ENCODE results near the gene OR2S2.
"Not testable (repeated sequence)": the region's sequence is repeated elsewhere in the genome, so short reads cannot be mapped to it uniquely, and the experiment has no call there.

Gene OR2S2

GRCh38 chr9:35962126-35962906 is 4.4 kb upstream of the OR2S2 start:
- DNase-seq (ENCODE audit: low spot score) = no peak

- DNase-seq (ENCODE audit: low spot score) = no peak
Measured at GRCh38 chr9:35960039-35960655, 2.2 kb upstream of the OR2S2 start.

- DNase-seq (ENCODE audit: low spot score) = no peak
Measured at GRCh38 chr9:35956651-35957050, 1.3 kb downstream of the OR2S2 start.

- DNase-seq (ENCODE audit: low spot score) = peak; percentile 74
Measured at GRCh38 chr9:35954942-35955546, 2.9 kb downstream of the OR2S2 start.

- no peak for DNase-seq (ENCODE audit: low spot score)
Measured at GRCh38 chr9:35952526-35953191, 5.3 kb downstream of the OR2S2 start.

GRCh38 chr9:35951736-35952135 is 6.2 kb downstream of the OR2S2 start:
- DNase-seq (ENCODE audit: low spot score) = no peak

GRCh38 chr9:35948901-35949318 is 9.0 kb downstream of the OR2S2 start:
- DNase-seq (ENCODE audit: low spot score) = no peak

- no peak for DNase-seq (ENCODE audit: low spot score)
Measured at GRCh38 chr9:35948451-35948850, 9.5 kb downstream of the OR2S2 start.

- peak; percentile 74 for DNase-seq (ENCODE audit: low spot score)
Measured at GRCh38 chr9:35945341-35946018, 12.5 kb downstream of the OR2S2 start.

GRCh38 chr9:35944841-35945240 is 13.1 kb downstream of the OR2S2 start:
- DNase-seq (ENCODE audit: low spot score) = no peak

- DNase-seq (ENCODE audit: low spot score) = no peak
Measured at GRCh38 chr9:35944173-35944572, 13.8 kb downstream of the OR2S2 start.

- DNase-seq (ENCODE audit: low spot score) = no peak
Measured at GRCh38 chr9:35942286-35942685, 15.7 kb downstream of the OR2S2 start.

GRCh38 chr9:35940458-35941407 is 17.2 kb downstream of the OR2S2 start:
- no peak for DNase-seq (ENCODE audit: low spot score)

GRCh38 chr9:35939679-35940250 is 18.2 kb downstream of the OR2S2 start:
- no peak for DNase-seq (ENCODE audit: low spot score)

GRCh38 chr9:35938474-35939356 is 19.2 kb downstream of the OR2S2 start:
- no peak for DNase-seq (ENCODE audit: low spot score)

GRCh38 chr9:35937227-35937626 is 20.7 kb downstream of the OR2S2 start:
- no peak for DNase-seq (ENCODE audit: low spot score)

GRCh38 chr9:35935755-35936509 is 22.0 kb downstream of the OR2S2 start:
- DNase-seq (ENCODE audit: low spot score) = no peak

GRCh38 chr9:35935261-35935660 is 22.7 kb downstream of the OR2S2 start:
- no peak for DNase-seq (ENCODE audit: low spot score)

- not testable (repeated sequence) for DNase-seq (ENCODE audit: low spot score)
Measured at GRCh38 chr9:35934069-35934468, 23.9 kb downstream of the OR2S2 start.

Data from pons (tissue), 1 donor.